HG03066 (cell line): Measurements from ENCODE around the gene VPS13D.

ENCODE experiments used
- ATAC-seq: cut with Tn5 transposase; IDR thresholded peaks from one replicate; pipeline ENCODE4 v1.9.1; 2021; ENCODE audit warnings: low read depth; ENCODE audit not compliant: unreplicated experiment

VPS13D gene

GRCh38 chr1:12229386-12229834 is 420 bp upstream of the VPS13D start:
- no peak for ATAC-seq

- peak; percentile 22 for ATAC-seq
Observed at GRCh38 chr1:12230549-12231275, 882 bp downstream of the VPS13D start.

GRCh38 chr1:12231276-12231595 is 1.4 kb downstream of the VPS13D start:
- ATAC-seq = no peak

- ATAC-seq = no peak
Observed at GRCh38 chr1:12232221-12232620, 2.4 kb downstream of the VPS13D start.

GRCh38 chr1:12244078-12244477 is 14.2 kb downstream of the VPS13D start:
- ATAC-seq = no peak

- no peak for ATAC-seq
Observed at GRCh38 chr1:12244585-12244984, 14.8 kb downstream of the VPS13D start.

GRCh38 chr1:12245116-12245515 is 15.3 kb downstream of the VPS13D start:
- no peak for ATAC-seq

- ATAC-seq = no peak
Observed at GRCh38 chr1:12245733-12246132, 15.9 kb downstream of the VPS13D start.

GRCh38 chr1:12246584-12246983 is 16.8 kb downstream of the VPS13D start:
- ATAC-seq = no peak

GRCh38 chr1:12249181-12249580 is 19.4 kb downstream of the VPS13D start:
- ATAC-seq = no peak

GRCh38 chr1:12249748-12250147 is 19.9 kb downstream of the VPS13D start:
- ATAC-seq = no peak

GRCh38 chr1:12251442-12251841 is 21.6 kb downstream of the VPS13D start:
- ATAC-seq = no peak

GRCh38 chr1:12255913-12256312 is 26.1 kb downstream of the VPS13D start:
- ATAC-seq = no peak

- ATAC-seq = no peak
Observed at GRCh38 chr1:12258272-12258671, 28.4 kb downstream of the VPS13D start.

GRCh38 chr1:12269351-12269750 is 39.5 kb downstream of the VPS13D start:
- no peak for ATAC-seq

GRCh38 chr1:12271033-12271432 is 41.2 kb downstream of the VPS13D start:
- ATAC-seq = no peak

GRCh38 chr1:12272770-12273169 is 42.9 kb downstream of the VPS13D start:
- ATAC-seq = no peak

GRCh38 chr1:12275370-12275769 is 45.5 kb downstream of the VPS13D start:
- no peak for ATAC-seq

GRCh38 chr1:12276225-12276624 is 46.4 kb downstream of the VPS13D start:
- ATAC-seq = no peak

- ATAC-seq = no peak
Observed at GRCh38 chr1:12279003-12279402, 49.2 kb downstream of the VPS13D start.

- ATAC-seq = no peak
Observed at GRCh38 chr1:12279728-12280464, 50.1 kb downstream of the VPS13D start.

- ATAC-seq = no peak
Observed at GRCh38 chr1:12282142-12282541, 52.3 kb downstream of the VPS13D start.
